Right atrium auricular region (tissue), 2 donors: Measurements from ENCODE around the gene MARF1. TPM values are rescaled to one million over a fixed set of nuclear protein-coding genes. Genes with fewer than 3 reads are reported as not detected.

Experiments
- DNase-seq: peaks from one replicate; pipeline ENCODE4 v3.0.0-alpha.2; 2019; ENCODE audit warnings: low spot score
- H3K27ac ChIP-seq, 2 donors: fragments of 200-600 bp; sonication (generic); 1 replicate in 1 of 2; 2 replicates in 1 of 2; pipeline ENCODE4 v1.5.1; 2016 to 2019
- H3K27me3 ChIP-seq, 2 donors: fragments of 200-600 bp; sonication (generic); one replicate each; pipeline versions ENCODE4 v1.5.1 to v1.6.0; 2017 to 2019
- H3K36me3 ChIP-seq: fragments of 200-600 bp; sonication (generic); one replicate; pipeline ENCODE4 v1.5.1; 2016
- H3K4me1 ChIP-seq, 2 donors: fragments of 200-600 bp; sonication (generic); one replicate each; pipeline versions ENCODE4 v1.5.1 to v1.6.0; 2017 to 2019
- H3K4me3 ChIP-seq, 2 donors: fragments of 200-600 bp; sonication (generic); 1 replicate in 1 of 2; 2 replicates in 1 of 2; pipeline ENCODE4 v1.5.1; 2017 to 2019; ENCODE audit warnings: mild to moderate bottlenecking in 1 of 2, moderate library complexity in 1 of 2
- H3K9me3 ChIP-seq, 2 donors: fragments of 200-600 bp; sonication (generic); one replicate each; pipeline ENCODE4 v1.5.1; 2019
- total RNA-seq, 2 donors: library from RNA; depleted of rRNA; stranded (reverse); fragments of >200 nt; gene quantifications; one replicate each; pipeline ENCODE4 v1.1.0, GENCODE V29; 2016
- TF ChIP-seq, protein P1 (sequence below), 2 donors: fragments of 200-600 bp; sonication (generic); IDR thresholded peaks; one replicate each; pipeline ENCODE4 v1.5.1; 2019; ENCODE audit warnings: antibody characterized with exemption in 2 of 2

MARF1 gene
- total RNA-seq, 2 donors from 2014 or later = 17.1 to 24.8 TPM

DNA sequence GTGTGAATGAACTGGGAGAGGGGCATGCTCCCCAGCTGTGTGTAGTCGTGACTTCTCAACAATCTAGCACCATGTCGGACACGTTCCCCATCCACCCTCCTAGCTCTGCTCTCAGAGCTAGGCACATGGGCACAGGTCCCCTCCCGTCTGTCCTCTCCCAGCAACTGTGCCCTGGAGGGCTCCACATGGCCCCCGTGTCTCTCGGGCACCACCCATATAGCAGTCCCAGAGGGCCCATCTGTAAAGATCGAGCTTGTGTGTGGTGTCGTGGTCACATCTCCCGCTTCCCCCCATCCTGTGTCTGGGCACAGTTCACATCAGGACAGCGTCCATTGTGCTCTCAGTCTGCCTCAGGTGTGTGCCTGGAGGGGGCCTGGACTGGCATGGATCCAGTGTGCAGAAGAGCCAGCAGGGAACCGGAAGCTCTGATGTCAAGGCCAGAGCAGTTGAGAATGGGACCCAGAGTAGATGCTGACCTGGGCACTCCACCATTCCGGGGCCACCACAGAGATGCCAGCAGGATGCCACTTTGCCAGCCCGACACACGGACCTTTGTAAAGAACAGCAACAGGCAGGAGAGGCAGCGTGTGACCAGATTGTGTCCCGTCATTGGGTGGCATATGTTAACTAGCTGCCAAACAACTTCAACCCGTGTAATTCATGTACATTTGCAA is 55.7 kb downstream of the MARF1 start:
- H3K9me3 ChIP-seq = peaks cover 0 to 19% of the 10 kb centered on the region in 2 donors
- H3K27me3 ChIP-seq = no peaks in the 10 kb centered on the region
- TF ChIP-seq, protein P1, sequence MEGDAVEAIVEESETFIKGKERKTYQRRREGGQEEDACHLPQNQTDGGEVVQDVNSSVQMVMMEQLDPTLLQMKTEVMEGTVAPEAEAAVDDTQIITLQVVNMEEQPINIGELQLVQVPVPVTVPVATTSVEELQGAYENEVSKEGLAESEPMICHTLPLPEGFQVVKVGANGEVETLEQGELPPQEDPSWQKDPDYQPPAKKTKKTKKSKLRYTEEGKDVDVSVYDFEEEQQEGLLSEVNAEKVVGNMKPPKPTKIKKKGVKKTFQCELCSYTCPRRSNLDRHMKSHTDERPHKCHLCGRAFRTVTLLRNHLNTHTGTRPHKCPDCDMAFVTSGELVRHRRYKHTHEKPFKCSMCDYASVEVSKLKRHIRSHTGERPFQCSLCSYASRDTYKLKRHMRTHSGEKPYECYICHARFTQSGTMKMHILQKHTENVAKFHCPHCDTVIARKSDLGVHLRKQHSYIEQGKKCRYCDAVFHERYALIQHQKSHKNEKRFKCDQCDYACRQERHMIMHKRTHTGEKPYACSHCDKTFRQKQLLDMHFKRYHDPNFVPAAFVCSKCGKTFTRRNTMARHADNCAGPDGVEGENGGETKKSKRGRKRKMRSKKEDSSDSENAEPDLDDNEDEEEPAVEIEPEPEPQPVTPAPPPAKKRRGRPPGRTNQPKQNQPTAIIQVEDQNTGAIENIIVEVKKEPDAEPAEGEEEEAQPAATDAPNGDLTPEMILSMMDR (IDR thresholded peaks at IDR 0.05) = no peak
- no peak for DNase-seq
- H3K36me3 ChIP-seq = peaks cover 55% of the 10 kb centered on the region
- H3K27ac ChIP-seq = no peak overlapping the region
- H3K4me1 ChIP-seq = peaks cover 0 to 19% of the 10 kb centered on the region in 2 donors
- H3K4me3 ChIP-seq = no peak overlapping the region

DNA sequence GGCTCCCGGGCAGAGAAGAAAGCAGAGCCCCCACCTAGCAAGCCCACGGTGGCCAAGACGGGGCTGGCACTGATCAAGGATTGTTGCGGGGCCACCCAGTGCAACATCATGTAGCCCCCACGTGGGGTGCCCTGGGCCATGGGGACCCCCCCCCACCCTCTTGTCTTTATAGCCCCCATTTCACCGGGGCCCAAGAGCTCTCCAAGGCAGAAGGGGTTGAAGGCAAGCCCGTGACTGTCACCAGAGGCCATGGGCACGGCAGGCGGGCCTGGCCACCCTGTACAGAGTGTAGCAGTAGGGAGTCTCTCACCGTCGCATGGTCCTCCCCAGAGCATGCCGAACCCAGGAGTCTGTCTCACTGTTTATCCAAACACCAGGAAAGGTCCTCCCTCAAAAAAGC is 56.2 kb downstream of the MARF1 start:
- peaks cover 60% of the 10 kb centered on the region for H3K36me3 ChIP-seq
- peaks cover 0 to 19% of the 10 kb centered on the region in 2 donors for H3K9me3 ChIP-seq
- peaks cover 0 to 19% of the 10 kb centered on the region in 2 donors for H3K4me1 ChIP-seq
- H3K4me3 ChIP-seq = no peak overlapping the region
- TF ChIP-seq, protein P1 (IDR thresholded peaks at IDR 0.05) = no peak
- H3K27ac ChIP-seq = no peak overlapping the region
- DNase-seq = no peak
- H3K27me3 ChIP-seq = no peaks in the 10 kb centered on the region

DNA sequence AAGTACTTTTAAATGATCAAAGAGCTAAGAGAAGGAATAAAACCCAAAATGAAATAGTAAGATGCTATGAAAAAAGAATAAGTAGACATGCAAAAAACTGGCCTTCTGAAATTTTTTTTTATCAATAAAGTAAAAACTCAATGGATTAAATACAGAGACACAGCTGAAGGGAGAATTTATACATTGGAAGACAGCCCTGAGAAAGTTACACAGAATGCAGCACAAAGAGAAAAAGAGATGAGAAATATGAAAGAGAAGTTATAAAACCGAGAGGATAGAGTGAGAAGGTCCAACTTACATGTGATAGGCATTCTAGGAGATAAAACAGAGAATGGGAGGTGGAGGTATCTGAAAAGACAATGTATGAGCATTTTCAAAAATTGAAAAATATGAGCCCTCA is 57.0 kb downstream of the MARF1 start:
- Histone ChIP-seq H3K9me3 (peaks cover 0 to 19% of the 10 kb centered on the region in 2 donors), H3K4me3 (no peak overlapping the region), H3K27ac (no peak overlapping the region), H3K36me3 (peaks cover 64% of the 10 kb centered on the region), H3K27me3 (no peaks in the 10 kb centered on the region), H3K4me1 (peaks cover 0 to 13% of the 10 kb centered on the region in 2 donors)
- no peak for DNase-seq
- TF ChIP-seq, protein P1 (IDR thresholded peaks at IDR 0.05) = no peak

DNA sequence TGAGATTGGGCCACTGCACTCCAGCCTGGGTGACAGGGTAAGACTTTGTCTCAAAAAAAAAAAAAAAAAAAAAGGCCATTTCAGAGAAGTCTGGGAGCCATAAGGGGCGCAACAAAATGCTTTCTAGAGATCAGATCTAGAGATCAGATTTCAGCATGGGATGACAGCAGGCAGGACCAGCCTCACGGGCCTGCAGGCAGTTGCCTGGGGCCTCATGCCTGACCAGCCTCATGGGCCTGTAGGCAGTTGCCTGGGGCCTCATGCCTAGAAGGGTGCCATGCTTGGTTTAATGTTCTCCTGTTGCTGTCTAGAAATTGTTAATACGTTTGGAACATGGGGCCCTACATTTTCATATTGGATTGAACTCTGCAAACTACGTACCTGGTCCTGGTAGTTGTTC is 59.4 kb downstream of the MARF1 start:
- Histone ChIP-seq H3K4me1 (no peaks in the 10 kb centered on the region), H3K27ac (no peak overlapping the region), H3K27me3 (no peaks in the 10 kb centered on the region), H3K9me3 (peaks cover 0 to 19% of the 10 kb centered on the region in 2 donors), H3K36me3 (peaks cover 52% of the 10 kb centered on the region), H3K4me3 (no peak overlapping the region)
- DNase-seq = no peak
- TF ChIP-seq, protein P1 (IDR thresholded peaks at IDR 0.05) = no peak

DNA sequence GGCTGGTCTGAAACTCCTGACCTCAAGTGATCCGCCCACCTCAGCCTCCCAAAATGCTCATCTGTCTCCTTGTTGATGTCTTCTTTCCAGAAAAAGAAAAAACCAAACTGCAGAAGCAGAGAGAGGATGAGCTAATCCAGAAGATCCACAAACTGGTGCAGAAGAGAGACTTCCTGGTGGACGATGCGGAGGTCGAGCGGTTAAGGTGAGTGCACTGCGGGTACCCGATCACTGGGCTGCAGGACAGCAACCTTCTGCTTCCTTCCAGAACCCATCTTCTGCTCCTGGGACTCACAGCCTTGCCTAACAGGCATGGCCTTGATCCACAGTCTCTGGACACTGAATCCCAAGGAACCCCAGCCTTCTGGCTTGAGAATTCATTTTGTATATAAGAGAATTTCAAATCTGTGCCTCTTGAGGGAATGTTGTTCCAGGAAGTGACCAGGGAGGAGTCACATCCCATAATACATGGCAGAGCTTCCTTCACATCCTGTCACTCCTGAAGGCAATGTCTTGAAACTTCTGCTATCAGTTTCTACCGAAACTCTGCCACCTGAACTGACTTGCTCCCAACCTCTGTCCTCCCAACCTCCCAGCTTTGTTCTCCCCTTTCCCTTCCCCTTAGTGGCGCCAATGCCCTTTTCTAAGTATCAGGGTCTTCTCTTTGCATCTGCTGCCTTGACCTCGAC is 61.7 kb downstream of the MARF1 start:
- no peak overlapping the region for H3K27ac ChIP-seq
- TF ChIP-seq, protein P1 (IDR thresholded peaks at IDR 0.05) = no peak
- no peak for DNase-seq
- H3K36me3 ChIP-seq = peaks cover 32% of the 10 kb centered on the region
- no peak overlapping the region for H3K4me3 ChIP-seq
- H3K4me1 ChIP-seq = no peaks in the 10 kb centered on the region
- H3K27me3 ChIP-seq = no peaks in the 10 kb centered on the region
- peaks cover 0 to 15% of the 10 kb centered on the region in 2 donors for H3K9me3 ChIP-seq
